Vagina (tissue), 2 donors: ENCODE measurements around the gene CSF3. TPM values are rescaled to one million over a fixed set of nuclear protein-coding genes. Genes with fewer than 3 reads are reported as not detected.

Experiments
- DNase-seq, 2 donors: peaks; one replicate each; pipeline ENCODE4 v3.0.0-alpha.2; 2017; ENCODE audit errors: extremely low spot score in 2 of 2
- H3K27ac ChIP-seq: fragments of 200-600 bp; sonication (generic); one replicate; pipeline ENCODE4 v1.5.1; 2019
- H3K27me3 ChIP-seq: fragments of 200-600 bp; sonication (generic); one replicate; pipeline ENCODE4 v1.5.1; 2019
- H3K36me3 ChIP-seq, 2 donors: fragments of 200-600 bp; sonication (generic); one replicate each; pipeline ENCODE4 v1.5.1; 2017 to 2019
- H3K4me1 ChIP-seq: fragments of 200-600 bp; sonication (generic); one replicate; pipeline ENCODE4 v1.5.1; 2019
- H3K4me3 ChIP-seq, 2 donors: fragments of 200-600 bp; sonication (generic); 1 replicate in 1 of 2; 2 replicates in 1 of 2; pipeline ENCODE4 v1.5.1; 2016 to 2019
- H3K9me3 ChIP-seq: fragments of 200-600 bp; sonication (generic); one replicate; pipeline ENCODE4 v1.5.1; 2019
- CTCF ChIP-seq, 3 experiments: fragments of 450-650 bp in 2 of 3; fragments of 200-600 bp in 1 of 3; sonication (generic) in 1 of 3; IDR thresholded peaks; one replicate each; pipeline ENCODE4 v1.5.1; 2017 to 2019; ENCODE audit warnings: antibody characterized with exemption in 3 of 3, mild to moderate bottlenecking in 2 of 3, moderate library complexity in 2 of 3
- POLR2A ChIP-seq, 2 donors: fragments of 450-650 bp; IDR thresholded peaks; one replicate each; pipeline ENCODE4 v1.6.1; 2017; ENCODE audit warnings: antibody characterized with exemption in 2 of 2, mild to moderate bottlenecking in 2 of 2, moderate library complexity in 2 of 2
- POLR2AphosphoS5 ChIP-seq, 2 donors: sonication (generic); formaldehyde crosslinking; IDR thresholded peaks; one replicate each; pipeline ENCODE4 v1.9.0; 2017; ENCODE audit warnings: antibody characterized with exemption in 2 of 2, mild to moderate bottlenecking in 2 of 2, low read depth in 1 of 2; ENCODE audit not compliant: insufficient read depth in 1 of 2
- intact Hi-C: fragments of 100-400 bp; cut with DNase I; formaldehyde crosslinking; loops from one replicate; pipeline ENCODE4 v1.15.1; 2023
- total RNA-seq: library from RNA; depleted of rRNA; stranded (reverse); fragments of >200 nt; gene quantifications from one replicate; pipeline ENCODE4 v1.2.3, GENCODE V29; 2016

CSF3 gene
- total RNA-seq, 1 donor from 2014 or later: 25.3 TPM

GRCh38 chr17:40056379-40057015 lies 41.3 kb downstream of the CSF3 start:
- DNase-seq: no peak
- no peaks in the 10 kb centered on the region for H3K27me3 ChIP-seq
- H3K27ac ChIP-seq: no peak overlapping the region
- intact Hi-C loops: no loop called here
- peaks cover 0 to 13% of the 10 kb centered on the region in 2 donors for H3K36me3 ChIP-seq
- H3K9me3 ChIP-seq: no peaks in the 10 kb centered on the region
- no peak overlapping the region for H3K4me3 ChIP-seq
- TF ChIP-seq POLR2A (IDR thresholded peaks at IDR 0.05): no peak
- no peak for TF ChIP-seq CTCF (IDR thresholded peaks at IDR 0.05)
- TF ChIP-seq POLR2AphosphoS5 (IDR thresholded peaks at IDR 0.05; ENCODE audit: insufficient read depth in 1 of 2, low read depth in 1 of 2): no peak
- H3K4me1 ChIP-seq: peaks cover 34% of the 10 kb centered on the region

- intact Hi-C loops: no loop called here
- H3K4me1 ChIP-seq: peaks cover 35% of the 10 kb centered on the region
These were observed 43.0 kb downstream of the CSF3 start for GRCh38 chr17:40058186-40058784.

GRCh38 chr17:40058865-40059264 lies 43.6 kb downstream of the CSF3 start:
- no peaks in the 10 kb centered on the region for H3K27me3 ChIP-seq
- peak overlapping the region; percentile 83 for H3K27ac ChIP-seq
- TF ChIP-seq CTCF (IDR thresholded peaks at IDR 0.05): no peak
- TF ChIP-seq POLR2A (IDR thresholded peaks at IDR 0.05): no peak
- TF ChIP-seq POLR2AphosphoS5 (IDR thresholded peaks at IDR 0.05; ENCODE audit: insufficient read depth in 1 of 2, low read depth in 1 of 2): no peak
- H3K4me1 ChIP-seq: peaks cover 32% of the 10 kb centered on the region
- no peaks in the 10 kb centered on the region for H3K36me3 ChIP-seq
- no peak for DNase-seq
- no peak overlapping the region for H3K4me3 ChIP-seq
- no peaks in the 10 kb centered on the region for H3K9me3 ChIP-seq
- intact Hi-C loops: no loop called here

More at GRCh38 chr17:40058186-40058784, 43.0 kb downstream of the CSF3 start:
- TF ChIP-seq POLR2A (IDR thresholded peaks at IDR 0.05) (no peak), POLR2AphosphoS5 (IDR thresholded peaks at IDR 0.05; ENCODE audit: insufficient read depth in 1 of 2, low read depth in 1 of 2) (peak; percentile 13 to 18), CTCF (IDR thresholded peaks at IDR 0.05) (no peak)
- Histone ChIP-seq H3K27me3 (no peaks in the 10 kb centered on the region), H3K27ac (peak overlapping the region; percentile 83), H3K9me3 (no peaks in the 10 kb centered on the region), H3K36me3 (no peaks in the 10 kb centered on the region), H3K4me3 (no peak overlapping the region)
- no peak for DNase-seq

GRCh38 chr17:40059729-40060475 lies 44.7 kb downstream of the CSF3 start:
- peaks cover 35% of the 10 kb centered on the region for H3K4me1 ChIP-seq

More at GRCh38 chr17:40059729-40060475, 44.7 kb downstream of the CSF3 start:
- no peak for TF ChIP-seq POLR2A (IDR thresholded peaks at IDR 0.05)
- no peak for TF ChIP-seq CTCF (IDR thresholded peaks at IDR 0.05)
- no peak for TF ChIP-seq POLR2AphosphoS5 (IDR thresholded peaks at IDR 0.05; ENCODE audit: insufficient read depth in 1 of 2, low read depth in 1 of 2)
- H3K9me3 ChIP-seq: no peaks in the 10 kb centered on the region
- H3K36me3 ChIP-seq: no peaks in the 10 kb centered on the region
- no peak for DNase-seq
- H3K27ac ChIP-seq: peak overlapping the region; percentile 83
- H3K4me3 ChIP-seq: no peak overlapping the region
- intact Hi-C loops: loop anchor here (10.0 kb wide), 1 partner anchor 115 kb away; the partner anchor contains the start of gene RAPGEFL1
- H3K27me3 ChIP-seq: no peaks in the 10 kb centered on the region
